NT2/D1 (cell line): Measurements from ENCODE around the gene NECTIN1.

ENCODE experiments used
- YY1 ChIP-seq: IDR thresholded peaks from 2 replicates; pipeline ENCODE4 v1.6.1; 2011; ENCODE audit not compliant: insufficient read length, insufficient read depth
- ZNF274 ChIP-seq: IDR thresholded peaks from 2 replicates; pipeline ENCODE4 v1.6.1; 2011; ENCODE audit warnings: mild to moderate bottlenecking, low read depth, low read length

GRCh38 chr11:119742263-119742861 is 13.4 kb upstream of the NECTIN1 start:
- TF ChIP-seq YY1 (no peak), ZNF274 (no peak)
